HG03103 (cell line): ENCODE measurements around the gene TMTC2.
A peak's percentile ranks its signal among the peaks of the same experiment; 100 is the strongest.

ENCODE experiments used
- ATAC-seq: cut with Tn5 transposase; IDR thresholded peaks from one replicate; pipeline ENCODE4 v1.9.1; 2021; ENCODE audit warnings: low read depth; ENCODE audit not compliant: unreplicated experiment

Gene TMTC2

DNA sequence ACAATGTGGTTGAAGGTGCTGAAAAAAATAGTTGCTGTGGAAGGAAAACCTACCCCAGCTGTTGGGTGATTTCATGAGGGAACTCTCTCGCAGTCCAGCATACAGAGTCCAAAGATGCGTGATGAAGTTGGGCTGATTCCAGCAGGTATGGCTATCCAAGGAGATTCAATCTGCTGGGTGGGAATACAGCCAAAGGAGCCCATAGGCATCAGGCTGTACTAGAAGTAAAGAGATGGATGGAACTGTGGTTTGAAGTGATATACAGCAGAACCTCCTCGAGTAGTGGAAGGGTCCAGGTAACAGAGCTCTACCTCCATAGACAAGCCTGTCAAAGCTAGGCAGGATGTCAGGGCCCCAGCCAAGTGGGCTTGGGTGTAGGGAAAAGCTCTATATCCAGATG lies 11.5 kb upstream of the TMTC2 start:
- ATAC-seq = no peak

DNA sequence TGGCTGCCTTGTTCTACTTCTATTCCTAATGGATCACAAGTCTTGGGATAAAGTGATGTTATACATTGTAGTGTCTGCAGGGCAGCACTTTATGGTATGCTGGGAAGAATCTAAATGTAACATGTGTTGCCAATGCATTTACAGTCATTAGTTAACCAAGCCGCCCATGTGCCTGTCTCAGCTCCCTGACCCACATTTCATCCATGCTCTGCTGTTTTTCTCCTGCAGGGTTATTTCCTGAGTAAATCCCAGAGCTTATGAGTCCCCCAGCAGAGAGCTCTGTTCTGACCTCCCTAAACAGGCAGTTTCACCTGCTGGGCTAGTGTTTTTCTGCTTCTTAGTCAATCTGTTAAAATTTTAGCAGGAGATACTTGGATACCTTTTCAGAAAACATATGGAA lies 4.4 kb upstream of the TMTC2 start:
- ATAC-seq = no peak

DNA sequence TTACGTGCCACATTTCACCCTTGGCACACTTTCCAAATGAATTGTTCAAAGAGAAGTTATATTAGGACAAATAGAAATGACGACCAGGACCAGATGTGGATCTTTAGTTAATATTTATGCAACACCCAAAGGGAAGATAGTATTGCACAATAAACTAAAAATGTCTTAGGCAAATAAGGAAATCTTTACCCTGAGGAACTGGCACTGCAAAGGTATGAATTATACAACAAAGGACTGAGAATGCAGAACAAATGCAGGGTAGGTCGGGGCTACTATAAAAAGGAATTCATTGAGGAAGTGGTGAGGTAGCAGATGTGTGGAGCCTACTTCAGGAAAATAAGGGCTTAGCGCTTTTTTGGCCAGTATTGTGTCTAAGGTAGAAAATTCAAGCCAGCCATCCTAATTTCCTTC lies 3.9 kb upstream of the TMTC2 start:
- ATAC-seq = no peak

DNA sequence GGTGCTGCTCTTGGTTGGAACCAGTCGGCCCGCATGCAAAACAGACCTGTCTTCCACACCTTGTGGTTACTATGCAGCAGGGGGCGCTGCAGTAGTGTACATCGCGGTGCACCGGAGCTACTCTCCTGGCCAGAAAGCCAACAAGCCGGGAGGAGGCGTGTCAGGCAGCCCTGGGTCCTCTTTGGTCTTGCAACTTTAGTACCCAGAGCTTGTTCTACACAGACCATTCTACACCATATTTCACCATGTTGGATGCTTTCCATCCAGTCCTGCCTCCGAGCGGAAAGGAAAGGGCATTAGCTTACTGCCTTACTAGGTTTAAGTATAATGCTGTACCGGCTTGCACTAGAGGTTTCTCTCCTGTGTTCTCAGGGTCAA lies 927 bp upstream of the TMTC2 start:
- ATAC-seq = peak; percentile 57

DNA sequence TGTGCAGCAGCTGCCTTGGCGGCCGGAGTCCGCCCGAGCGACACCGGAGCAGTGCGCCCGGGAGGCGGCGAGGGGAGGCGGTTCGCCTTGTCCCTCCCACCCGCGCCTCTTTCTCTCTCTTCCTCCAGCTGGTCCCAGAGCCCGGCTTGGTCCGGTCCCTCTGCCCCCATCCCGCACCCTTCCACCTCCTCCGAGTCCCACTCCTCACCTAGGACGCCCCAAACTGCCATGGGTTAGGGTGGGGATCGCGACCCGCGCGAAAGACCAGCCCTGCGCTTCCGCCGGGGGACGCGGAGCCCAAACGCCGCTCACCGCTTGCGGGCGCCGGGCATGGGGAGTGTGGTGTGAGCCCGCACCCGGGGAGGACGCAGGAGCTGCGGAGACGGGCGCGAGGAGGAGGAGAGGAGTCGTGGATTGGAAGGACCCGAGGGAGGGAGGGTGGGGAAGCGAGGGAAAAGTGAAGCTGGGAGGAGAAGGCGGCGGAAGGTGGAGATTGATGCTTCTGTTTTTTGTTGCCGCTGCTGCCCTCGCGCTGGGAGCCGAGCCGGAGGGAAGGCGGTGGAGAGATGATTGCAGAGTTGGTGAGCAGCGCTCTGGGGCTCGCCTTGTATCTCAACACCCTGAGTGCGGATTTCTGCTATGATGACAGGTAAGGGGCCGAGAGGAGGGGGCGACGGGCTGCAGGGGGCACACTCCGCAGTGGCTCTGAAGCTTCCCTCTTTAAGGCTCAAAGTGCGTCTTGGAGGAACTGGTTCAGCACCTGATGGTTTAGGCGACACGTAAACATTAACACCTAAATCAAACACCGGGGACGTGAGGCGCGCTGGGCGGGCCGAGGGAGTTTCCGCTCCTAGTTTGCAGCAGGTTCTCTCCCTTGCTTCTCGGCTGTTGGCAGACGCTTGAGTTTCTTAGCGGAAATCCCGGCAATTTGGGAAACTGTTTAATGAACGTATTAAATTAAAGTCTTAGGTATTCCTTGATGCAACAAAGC lies 610 bp downstream of the TMTC2 start:
- peak; percentile 27 for ATAC-seq

DNA sequence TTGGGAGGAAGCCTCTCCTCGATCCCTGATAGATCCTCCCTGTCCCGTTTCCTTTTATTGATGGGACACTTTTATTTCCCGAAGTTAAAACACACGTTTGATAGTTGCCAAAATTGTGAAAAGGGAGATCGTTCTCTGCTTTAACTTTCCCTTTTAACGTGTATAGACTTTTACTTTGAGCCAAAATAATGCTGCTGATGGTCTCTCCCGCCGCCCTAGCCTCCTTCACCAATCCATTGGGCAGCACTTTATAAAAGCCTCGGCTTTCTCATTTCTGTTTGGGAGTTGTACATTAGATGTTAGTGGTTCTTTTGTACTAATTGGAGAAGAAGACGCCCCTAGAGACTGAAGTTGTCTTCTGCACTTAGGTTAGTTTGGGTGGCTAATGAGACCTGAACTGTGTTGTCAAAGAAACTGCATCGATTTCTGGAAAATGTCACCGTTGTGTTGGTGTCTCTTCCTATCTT lies 1.4 kb downstream of the TMTC2 start:
- no peak for ATAC-seq

DNA sequence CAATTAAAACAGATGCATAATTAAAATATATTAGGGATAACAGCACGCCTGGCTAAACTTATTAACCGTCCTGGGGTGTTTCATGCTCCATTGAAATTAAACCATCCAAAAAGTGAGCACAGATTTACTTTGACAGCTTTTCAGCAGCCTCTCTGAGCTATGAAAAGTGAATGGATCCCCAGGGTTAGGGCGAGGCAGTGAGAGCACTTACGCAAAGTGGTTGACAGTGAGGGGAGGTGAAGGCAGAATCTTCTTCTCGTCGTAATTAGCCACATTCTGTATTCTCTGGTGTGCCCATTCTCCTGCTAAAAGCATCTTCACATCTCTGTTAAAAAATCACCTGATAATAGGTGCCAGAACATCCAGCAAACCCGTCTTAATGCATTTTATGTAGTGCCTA lies 1.9 kb downstream of the TMTC2 start:
- ATAC-seq = no peak

DNA sequence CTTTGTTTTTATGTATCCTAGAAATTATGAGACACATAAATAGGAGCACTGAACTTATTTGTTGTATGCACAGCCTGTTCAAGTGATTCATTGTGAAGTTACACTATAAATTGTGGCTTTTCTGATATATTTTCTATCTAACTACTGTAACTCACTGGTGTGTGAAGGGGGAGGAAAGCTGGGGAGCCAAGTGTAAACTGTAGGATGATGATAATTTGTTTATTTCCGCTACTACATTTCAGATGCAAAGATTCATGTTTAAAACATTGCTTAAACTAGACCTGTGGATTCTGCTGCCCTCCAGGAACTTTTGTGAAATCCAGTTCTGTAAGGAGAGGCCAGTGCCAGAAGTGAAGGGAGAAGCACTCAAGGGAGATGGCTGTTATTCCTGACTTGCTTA lies 3.3 kb downstream of the TMTC2 start:
- ATAC-seq = no peak

DNA sequence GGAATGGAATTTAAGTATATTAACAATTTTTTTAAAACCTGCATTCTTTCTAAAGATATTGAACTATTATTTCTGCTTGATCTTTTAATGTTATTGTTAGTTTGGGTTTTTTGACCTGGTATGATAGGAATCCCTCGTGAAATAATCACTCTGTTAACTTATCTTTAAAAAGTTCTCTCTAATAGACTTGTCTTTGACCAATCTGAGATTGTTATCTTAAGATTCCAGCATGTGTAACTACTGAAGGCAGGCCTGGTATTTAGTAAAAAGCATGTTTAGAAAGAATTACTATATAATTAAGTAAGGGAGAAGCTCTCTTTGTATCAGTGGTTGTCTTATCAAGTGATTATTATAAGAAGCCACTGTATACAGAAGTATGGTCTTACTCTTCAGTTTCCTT lies 4.8 kb downstream of the TMTC2 start:
- ATAC-seq = no peak

DNA sequence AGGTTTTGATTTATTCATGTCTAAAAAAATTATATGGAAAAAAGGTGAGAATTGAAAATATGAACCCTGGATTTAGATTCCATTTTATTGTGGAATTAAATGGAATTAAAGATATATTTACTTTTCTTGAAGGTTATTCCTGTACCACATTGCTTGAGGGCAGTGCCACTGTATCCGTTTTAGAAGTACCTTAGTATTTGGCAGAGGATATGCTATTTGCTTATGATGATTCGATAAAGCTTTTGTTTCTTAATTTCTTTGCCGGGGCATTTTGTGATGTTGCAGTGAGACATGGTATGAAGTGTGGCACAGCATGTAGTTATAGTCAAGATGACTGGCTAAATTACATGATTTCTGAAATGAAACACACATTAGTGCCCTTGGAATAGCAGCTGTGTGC lies 7.6 kb downstream of the TMTC2 start:
- ATAC-seq = no peak

DNA sequence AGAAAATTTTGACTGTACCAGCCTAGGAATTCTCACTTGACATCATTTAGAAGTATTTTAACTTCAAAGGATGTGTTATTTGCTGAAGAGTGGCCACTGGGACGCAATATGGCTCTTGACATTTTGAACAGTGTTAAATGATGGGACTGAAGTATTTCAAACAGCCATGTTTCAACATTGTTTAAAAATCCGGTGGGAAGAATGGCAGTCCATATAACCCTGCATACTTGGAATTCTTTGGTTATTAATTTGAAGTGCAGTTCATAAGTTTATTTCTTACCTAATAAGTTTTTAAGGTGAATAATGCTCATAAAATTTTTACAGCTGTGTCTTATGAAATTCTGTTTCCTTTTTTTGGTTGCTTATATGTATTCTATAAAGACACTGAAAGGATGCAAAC lies 8.3 kb downstream of the TMTC2 start:
- ATAC-seq = no peak

DNA sequence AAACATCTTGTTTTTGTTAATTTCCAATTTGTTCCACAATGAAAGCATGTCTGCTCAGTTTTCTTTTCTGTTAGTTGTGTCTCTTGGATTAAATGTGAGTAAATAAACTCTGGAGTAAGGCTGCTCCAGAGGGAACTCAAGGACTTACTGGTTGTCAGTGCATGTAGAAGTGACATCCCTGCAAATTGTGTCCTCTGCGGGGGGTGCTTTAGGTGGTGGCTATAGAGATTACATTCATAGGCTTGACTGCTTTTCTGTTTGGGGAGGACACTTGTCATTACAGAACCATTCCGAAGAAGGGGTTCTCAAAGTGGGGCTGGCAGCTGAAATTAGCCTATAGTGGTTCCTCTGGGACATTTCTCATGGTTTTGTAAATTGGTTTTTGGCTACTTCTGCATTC lies 8.8 kb downstream of the TMTC2 start:
- ATAC-seq = no peak

DNA sequence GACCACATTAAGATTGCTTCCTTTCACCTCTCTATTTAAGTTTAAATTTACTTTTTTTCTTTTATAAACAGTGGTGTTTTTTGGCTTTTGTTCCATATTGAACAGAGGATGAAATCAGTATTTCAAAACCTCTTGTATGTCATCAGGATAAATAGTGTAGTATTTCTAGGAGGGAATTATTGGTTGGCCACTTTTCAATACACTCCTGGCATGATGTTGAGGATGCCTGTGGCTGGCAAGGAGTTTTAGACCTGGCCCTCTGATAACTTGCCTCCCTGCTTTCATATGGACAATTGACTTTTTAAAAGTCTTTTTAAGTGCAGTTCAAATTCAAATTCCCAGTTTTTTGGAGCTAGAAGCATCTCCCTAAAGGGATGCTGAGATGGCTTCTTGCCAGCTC lies 9.8 kb downstream of the TMTC2 start:
- ATAC-seq = no peak

DNA sequence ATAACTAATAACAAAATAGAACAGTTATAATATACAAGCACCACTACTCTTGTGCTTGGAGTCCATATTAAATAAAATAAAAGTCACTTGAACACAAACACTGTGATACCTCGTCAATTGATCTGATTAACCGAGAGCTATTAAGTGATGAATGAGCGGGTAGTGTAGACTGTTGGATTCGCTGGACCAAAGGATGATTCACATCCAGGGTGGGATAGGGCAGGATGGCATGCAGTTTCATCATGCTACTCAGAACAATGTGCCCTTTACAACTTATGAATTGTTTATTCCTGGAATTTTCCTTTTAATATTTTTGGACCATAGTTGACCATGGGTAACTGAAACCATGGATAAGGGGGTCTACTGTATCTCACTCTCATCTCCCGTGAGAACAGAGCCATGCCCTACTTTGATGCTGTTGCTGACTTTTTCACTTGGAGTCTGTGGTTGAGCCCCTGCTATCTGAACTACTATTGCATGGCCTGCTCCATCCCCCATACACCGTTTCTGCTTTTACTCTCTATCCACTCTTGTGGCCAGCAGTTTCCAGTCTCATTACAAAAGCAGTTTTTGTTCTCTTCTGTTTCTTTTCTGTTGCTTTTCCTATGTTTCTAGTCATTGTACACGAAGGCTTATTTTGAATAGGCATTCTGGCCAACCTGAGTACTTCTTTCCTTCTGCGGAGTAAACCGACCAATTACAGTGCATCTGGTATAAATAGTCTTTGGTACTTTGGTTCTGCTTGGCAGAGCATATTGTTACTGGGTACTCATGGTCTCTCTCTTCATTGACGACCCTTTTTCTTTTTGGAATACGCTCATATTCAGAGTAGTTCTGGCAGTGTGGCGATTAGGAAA lies 12.2 kb downstream of the TMTC2 start:
- ATAC-seq = no peak

DNA sequence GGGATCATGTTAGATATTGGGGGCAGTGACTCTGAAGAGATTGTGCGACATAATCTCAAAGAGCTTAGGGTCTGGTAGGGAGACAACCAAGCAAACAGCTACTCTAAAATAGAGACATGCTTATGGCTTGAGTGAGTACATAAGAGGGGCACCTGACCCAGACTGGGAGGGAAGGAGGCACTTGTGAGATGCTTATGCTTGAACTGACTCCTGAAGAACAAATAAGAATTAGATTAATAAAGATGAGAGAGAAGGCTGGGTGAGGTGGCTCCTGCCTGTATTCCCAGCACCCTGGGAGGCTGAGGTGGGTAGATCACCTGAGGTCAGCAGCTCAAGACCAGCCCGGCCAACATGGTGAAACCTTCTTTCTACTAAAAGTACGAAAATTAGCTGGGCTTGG lies 19.1 kb downstream of the TMTC2 start:
- ATAC-seq = no peak

DNA sequence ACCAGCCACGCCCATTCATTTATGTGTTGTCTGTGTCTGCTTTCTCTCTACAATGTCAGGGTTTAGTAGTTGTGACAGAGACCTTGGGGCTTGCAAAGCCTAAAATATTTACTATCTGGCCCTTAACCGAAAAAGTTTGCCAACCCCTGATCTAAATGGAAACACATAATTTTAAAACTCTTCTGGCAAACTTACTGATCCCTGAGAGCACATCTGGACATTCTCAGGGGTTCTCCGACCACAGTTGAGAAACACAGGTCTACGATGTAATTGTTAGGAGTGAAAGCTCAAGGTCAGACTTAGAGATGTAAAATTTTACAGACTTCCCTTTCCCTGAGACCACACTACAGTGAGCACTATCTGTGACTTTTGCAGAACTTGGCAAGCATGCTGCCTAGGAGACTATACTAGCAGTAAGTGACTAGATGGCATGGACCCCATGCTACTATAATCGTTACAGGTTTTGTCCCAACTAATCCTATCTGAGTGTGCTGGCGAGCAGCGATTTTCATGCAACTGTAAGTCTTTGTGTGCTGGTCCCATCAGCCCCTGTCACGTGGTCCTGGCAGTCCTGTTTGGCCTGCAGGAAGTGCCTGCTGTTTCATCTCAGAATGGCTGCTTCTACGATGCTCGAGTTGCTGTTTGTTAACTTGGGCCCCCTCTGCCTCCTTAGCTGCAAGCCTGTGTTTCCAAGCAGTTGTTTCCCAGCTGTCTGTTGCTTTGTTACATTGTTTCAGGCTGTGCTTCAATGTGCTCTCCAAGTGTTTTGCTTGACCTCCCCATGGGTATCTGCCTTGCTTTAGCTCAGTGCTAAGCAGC lies 21.6 kb downstream of the TMTC2 start:
- ATAC-seq = no peak

DNA sequence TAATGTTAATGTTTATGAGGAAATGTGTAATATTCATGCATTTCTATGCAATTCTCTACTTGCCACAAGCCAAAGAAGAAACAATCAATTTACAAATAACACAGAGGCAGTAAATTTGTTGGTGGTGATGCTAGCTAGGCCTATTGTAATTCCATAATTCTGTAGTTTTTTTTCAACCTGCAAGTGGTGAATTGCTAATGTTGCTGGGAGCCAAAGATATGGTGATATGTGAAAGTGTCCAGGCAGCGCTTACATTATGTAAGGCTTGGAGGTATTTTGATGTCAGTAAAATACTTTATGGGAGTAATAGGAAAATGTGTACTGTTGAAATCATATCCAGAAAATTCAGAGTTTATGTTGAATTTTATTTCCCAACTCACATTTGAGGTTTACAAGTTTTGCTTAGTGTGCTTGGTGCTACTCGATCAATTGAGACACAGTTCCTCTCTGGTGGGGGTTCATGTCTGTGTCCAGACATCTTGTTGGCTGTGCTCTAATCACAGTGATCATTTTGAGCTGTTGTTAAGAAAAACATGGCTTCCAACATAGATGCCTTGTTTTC lies 23.2 kb downstream of the TMTC2 start:
- ATAC-seq = no peak

DNA sequence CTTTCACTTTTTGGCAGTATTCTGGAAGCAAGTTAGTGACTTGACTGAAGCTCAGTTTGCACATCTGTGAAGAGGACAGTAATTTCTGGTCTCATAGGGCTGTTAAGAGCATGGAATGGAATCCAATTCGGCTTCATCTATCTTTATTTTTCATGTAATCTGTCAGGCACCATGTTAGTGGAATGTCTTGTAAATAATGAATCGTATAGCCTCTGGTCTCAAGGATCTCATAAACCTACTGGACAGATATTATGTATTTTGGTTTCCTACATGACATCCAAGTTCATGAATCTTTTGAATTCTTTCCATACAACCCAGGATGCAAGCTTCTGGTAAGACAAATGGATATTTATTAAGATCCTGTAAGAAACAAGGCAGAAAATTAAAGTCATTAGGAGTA lies 24.0 kb downstream of the TMTC2 start:
- no peak for ATAC-seq

DNA sequence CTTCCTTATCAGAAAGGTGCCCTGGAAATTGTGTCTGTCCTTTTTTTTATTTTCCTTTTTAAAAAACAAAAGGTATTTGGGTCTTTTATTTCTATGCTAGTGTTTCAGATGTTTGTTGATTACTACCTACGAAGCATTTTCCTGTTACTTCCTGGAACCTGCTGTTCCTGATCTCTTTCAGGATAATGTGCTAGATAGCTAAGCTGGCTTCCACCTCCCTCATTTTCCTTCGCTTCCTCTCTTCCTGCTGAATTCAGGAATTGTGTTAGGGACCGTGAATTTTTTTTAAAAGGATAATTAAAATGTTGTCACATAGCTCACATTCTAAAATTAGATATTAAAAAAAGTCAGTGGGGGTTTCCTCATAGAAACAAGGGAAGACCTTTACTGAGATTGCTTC lies 27.7 kb downstream of the TMTC2 start:
- ATAC-seq = no peak

DNA sequence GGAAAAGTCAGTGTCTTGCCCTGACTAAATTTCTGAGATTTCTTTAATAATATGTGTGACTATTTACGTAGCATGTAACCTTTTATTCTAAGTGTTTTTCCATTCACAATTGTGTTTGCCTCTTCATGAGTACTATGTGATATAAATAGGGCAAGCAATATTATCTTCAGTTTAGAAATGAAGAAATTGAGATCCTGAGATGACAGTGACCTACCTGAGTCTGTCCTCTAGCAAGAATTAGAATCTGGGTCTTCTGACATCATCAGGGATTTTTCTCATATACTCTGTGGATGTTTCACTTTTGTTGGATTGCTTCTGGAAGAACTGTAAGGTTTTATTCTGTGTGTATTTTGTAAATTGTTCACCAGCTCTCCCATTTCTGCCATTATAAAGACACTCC lies 35.0 kb downstream of the TMTC2 start:
- no peak for ATAC-seq
